HG03095 (cell line): ENCODE data around the gene LMTK2.

Source experiments
- ATAC-seq: cut with Tn5 transposase; IDR thresholded peaks from one replicate; pipeline ENCODE4 v1.9.1; 2021; ENCODE audit warnings: moderate library complexity; ENCODE audit not compliant: unreplicated experiment

The LMTK2 gene

GRCh38 chr7:98174334-98175259 is 67.9 kb downstream of the LMTK2 start:
- no peak for ATAC-seq

- no peak for ATAC-seq
Measured at GRCh38 chr7:98175260-98175940, 68.7 kb downstream of the LMTK2 start.

GRCh38 chr7:98177553-98177952 is 70.9 kb downstream of the LMTK2 start:
- ATAC-seq, result no peak

DNA sequence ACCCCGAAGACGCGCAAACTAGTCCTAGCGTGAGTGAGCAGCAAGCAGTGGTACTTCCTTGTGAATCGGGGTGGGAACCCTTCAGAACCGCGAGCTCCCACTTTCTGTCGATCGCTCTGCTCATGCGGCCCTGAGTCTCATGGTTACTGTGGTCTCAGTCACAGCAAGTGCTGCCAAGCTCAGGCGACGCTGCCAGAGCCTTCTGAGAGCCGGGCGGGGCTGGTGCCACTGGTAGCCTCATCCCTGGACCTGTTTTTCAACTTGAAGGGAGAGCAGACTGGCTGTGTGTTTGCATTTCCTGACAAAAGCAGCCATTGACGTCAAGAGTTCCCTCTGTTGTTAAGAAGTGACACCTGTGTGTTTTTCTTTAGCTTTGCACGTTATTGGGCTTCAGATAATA is 71.7 kb downstream of the LMTK2 start:
- no peak for ATAC-seq

DNA sequence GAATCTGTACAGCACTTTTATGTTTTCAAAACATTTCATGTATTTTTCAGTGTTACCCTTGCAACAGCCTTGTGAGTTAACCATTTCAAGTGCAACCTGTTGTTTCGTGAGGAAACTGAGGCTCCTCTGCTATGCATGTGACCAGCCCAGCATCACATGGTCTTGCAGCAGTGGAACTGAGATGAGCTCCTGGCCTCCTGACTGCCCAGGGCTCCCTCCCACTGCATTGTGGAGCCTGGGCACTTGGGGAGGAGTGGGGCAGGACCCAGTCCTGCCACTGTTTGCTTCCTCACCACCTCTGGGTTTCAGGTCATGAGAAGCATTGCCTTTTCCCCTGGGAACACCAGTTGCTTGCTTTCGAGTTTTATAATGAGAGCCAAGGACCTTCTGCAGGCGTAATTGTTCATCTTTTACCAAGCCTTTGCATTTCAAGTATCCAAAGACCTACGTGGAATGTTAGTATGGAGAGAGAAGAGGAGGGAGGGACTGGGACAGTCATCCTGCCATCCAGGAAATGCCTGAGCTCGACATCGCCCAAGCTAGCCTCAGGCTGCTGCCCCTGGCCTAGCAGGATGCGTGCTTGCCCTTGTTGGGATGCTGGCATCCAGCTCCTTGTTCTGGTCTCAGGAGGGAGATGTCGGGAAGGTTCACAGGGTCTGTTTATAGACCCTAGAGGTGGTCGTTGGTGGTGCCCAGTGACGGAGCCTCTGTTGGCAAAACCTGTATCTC is 72.3 kb downstream of the LMTK2 start:
- ATAC-seq, result no peak

- ATAC-seq, result no peak
Measured at GRCh38 chr7:98180751-98181150, 74.1 kb downstream of the LMTK2 start.

GRCh38 chr7:98185101-98185500 is 78.4 kb downstream of the LMTK2 start:
- no peak for ATAC-seq

- no peak for ATAC-seq
Measured at GRCh38 chr7:98186452-98187137, 79.9 kb downstream of the LMTK2 start.

- no peak for ATAC-seq
Measured at GRCh38 chr7:98187138-98187502, 80.5 kb downstream of the LMTK2 start.

DNA sequence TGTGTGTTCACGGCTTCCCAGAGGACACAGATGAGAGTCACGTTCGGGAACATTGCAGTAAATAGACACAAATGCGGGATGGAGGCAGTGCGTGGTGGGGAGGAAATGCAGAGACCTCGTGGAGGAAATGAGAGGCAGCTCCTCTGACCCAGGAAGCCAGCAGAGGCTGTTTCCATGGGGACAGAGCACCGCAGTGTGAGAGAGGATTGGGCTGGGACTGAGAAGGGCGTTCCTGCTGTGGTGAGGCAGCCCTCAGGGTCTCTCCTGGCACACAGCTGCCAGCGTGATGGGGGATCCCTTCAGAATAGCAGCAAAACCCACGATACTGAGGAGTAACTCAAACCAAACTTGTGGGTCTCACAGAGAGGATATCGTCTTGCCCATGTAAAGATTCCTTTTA is 82.9 kb downstream of the LMTK2 start:
- no peak for ATAC-seq

DNA sequence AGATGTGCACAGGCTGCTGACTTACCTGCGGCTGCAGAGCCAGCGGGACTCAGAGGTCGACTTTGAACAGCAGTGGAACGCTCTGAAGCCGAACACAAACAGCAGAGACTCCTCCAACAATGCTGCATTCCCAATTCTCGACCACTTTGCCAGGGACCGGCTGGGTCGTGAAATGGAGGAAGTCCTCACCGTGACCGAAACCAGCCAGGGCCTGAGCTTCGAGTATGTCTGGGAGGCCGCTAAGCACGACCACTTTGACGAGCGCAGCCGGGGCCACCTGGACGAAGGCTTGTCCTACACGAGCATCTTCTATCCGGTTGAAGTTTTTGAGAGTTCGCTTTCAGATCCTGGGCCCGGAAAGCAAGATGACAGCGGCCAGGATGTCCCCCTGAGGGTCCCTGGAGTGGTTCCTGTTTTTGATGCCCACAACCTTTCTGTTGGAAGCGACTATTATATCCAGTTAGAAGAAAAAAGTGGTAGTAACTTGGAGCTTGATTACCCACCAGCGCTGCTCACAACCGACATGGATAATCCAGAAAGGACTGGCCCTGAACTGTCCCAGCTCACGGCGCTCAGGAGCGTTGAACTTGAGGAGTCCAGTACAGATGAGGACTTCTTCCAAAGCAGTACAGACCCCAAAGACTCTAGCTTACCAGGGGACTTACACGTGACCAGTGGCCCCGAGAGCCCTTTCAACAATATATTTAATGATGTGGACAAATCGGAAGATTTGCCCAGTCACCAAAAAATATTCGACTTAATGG is 85.2 kb downstream of the LMTK2 start:
- ATAC-seq, result no peak

DNA sequence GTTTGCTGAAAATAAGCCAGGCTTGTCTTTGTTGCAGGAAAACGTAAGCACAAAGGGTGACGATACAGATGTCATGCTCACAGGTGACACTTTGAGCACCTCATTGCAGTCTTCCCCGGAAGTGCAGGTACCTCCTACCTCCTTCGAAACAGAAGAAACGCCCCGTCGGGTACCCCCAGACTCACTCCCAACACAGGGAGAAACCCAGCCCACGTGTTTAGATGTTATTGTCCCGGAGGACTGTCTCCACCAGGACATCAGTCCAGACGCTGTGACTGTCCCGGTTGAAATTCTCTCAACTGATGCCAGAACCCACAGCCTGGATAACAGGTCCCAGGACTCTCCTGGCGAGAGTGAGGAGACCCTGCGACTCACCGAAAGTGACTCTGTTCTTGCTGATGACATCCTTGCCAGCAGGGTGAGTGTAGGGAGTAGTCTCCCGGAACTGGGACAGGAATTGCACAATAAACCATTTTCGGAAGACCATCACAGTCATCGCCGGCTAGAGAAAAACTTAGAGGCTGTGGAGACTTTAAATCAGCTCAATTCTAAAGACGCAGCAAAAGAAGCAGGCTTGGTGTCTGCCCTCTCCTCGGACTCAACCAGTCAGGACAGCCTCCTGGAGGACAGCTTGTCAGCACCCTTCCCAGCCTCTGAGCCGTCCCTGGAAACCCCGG is 86.3 kb downstream of the LMTK2 start:
- ATAC-seq, result no peak

GRCh38 chr7:98193474-98194180 is 87.0 kb downstream of the LMTK2 start:
- no peak for ATAC-seq

DNA sequence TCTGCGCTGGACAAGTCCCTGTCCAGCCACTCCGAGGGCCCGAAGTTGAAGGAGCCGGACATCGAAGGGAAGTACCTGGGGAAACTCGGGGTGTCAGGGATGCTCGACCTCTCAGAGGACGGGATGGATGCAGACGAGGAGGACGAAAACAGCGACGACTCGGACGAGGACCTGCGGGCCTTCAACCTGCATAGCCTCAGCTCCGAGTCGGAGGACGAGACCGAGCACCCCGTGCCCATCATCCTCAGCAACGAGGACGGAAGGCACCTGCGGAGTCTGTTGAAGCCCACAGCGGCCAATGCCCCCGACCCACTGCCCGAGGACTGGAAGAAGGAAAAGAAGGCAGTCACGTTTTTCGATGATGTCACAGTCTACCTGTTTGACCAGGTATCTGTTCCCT is 87.5 kb downstream of the LMTK2 start:
- no peak for ATAC-seq

GRCh38 chr7:98194672-98195457 is 88.2 kb downstream of the LMTK2 start:
- ATAC-seq, result no peak

DNA sequence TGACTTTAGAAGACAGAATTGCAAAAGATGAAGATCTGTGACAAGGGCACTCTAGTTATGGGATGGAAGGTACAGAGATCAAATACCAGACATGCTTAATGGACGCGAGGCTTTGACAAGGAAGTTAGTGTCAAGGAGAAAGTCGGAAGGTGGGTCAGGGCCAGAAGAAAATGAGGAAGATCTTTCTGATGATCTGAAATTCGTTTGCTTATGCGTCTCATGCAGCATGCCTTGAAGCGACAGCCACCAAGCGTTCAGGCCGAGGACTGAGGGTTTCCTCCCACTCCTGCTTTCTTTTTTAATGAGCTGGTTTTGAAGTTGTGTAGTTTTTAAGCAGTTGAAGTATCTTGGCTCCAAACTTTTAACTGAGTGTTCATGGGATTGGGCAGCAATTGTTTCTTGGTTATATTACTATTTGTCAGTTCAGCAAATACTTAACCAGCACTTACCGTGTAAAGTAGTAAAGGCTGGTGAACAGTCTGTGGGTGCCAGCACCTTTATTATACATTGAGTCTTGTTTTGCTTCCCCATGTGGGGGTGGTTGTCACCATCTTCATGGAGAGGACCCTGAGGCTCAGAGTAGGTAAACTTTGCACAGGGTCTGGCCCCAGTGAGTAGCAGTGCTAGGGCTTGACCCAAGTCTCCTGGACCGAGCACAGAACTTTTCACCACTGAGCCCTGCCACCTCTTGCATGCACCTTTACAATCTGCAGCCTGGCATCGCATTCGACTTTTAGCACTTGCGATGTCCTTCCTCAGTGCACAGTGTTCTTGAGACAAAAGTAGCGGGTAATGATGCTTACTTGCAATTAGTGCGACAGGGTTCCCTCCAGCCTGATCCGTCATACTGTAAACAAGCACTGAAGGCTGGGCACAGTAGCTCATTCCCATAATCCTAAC is 90.3 kb downstream of the LMTK2 start:
- ATAC-seq, result no peak

GRCh38 chr7:98199131-98199530 is 92.5 kb downstream of the LMTK2 start:
- no peak for ATAC-seq
